Esophagus mucosa (tissue), 1 donor: Measurements from ENCODE around the gene PTPN14. TPM values are rescaled to one million over a fixed set of nuclear protein-coding genes. Genes with fewer than 3 reads are reported as not detected.

Source experiments
- ATAC-seq: fragments of 200-7000 bp; cut with Tn5 transposase; one replicate; pipeline ENCODE4 v1.9.1; 2020
- total RNA-seq: library from RNA; stranded (reverse); gene quantifications from one replicate; pipeline ENCODE4 v1.2.4, GENCODE V29; 2023
- donor health status: DM: yes; HTN: yes; CAD: no.

The PTPN14 gene
- total RNA-seq, 1 donor from 2014 or later: 25.3 TPM

DNA sequence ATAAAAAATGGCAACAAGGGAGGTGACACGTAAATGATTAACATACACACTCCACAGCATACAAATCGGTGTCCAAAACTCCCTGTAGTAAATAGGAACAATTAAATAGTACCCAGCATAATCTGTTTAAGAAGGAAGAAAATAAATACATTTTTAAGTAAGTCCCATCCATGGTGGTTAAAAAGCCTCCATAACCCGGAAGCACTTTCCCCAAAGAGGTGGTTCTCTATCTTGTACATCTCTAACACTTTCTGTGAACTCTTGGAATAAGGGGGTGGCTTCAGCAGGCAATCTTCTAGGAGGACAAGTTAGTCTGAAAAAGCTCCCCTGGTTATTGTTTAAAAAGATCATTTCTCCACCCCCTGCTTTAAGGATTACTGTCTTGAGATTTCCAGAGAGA is 76.9 kb downstream of the PTPN14 start:
- ATAC-seq: no peak

DNA sequence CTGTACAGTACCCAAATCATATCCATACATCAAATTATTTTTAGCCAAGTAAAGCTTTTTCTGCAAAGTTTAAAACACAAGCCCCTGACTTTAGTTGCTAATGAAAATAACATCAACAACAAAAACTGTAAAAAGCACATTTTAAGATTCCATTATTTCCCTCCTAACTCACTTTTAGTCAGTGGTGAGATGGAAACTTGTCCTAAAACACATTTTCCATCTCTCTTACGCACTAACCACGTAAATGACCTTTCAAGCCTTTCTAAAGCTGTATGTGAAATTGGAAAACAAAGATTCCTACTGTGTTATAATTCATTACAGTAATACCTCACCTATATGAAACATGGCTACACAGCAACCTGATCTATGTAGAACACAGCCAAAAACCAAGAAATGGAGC is 77.5 kb downstream of the PTPN14 start:
- no peak for ATAC-seq

DNA sequence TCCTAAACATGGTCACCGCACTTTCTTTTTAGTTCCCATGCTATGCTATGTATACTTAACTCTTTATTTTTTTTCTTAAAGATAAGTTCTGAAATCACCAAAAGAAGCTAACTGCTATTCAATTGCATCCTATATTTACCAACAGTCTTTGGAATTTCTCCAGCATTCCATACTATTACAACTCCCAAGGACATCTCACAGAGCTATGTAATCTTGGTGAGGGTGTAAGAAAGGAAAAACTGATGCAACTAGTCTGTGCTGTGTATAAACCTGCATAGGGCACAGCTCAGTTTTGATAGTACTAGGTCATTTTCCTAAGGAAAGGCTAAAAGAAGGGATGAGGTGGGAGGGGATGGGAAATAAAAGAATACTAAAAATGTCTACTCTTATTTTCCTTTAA is 78.0 kb downstream of the PTPN14 start:
- no peak for ATAC-seq

DNA sequence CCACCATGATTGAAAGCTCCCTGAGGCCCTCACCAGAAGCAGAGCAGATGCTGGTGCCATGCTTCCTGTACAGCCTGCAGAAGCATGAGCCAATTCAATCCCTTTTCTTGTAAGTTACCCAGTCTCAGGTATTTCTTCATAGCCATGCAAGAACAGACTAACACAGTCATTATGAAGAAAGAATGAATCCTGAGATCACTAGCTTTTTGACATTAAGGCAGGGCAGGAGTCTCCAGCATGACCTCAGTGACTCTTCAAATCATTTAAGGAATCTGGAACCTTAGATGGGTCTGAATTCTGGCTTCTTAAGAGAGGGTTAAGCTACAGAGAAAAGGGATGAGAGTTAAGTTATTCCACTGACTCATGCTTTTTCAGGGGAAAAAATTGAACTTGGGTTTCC is 79.0 kb downstream of the PTPN14 start:
- peak; percentile 35 for ATAC-seq

DNA sequence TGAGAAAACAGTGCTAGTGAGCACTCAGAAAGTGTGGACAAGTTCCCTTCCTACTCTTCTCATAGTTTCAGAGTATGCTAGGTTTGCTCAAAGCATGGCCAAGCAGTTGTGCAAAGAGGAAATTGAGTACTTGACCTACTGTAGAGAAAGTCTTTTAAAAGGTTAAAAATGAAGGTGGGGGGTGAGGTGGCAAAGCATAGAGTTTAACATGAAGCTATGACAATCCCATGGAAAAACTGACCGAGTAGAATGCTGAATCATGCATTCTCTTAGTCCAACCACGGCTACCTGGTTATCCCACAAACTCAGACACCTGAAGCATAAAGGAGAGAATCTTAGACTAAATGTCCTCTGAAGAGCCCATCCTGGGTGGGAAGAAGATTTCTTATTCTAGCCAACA is 79.9 kb downstream of the PTPN14 start:
- ATAC-seq: no peak

DNA sequence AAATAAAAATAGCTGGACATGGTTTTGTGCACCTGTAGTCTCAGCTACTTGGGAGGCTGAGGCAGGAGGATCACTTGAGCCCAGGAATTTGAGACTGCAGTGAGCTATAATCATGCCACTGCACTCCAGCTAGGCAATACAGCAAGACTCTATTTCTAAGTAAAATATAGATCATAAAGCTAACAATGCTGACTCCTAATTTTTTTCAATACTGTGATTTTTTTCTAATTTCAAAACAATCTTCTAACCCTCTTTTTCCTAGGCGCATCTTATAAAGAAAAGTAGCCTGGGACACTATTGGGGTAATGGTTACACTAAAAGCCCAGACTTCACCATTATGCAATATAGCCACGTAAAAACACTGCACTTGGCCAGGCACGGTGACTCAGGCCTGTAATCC is 81.3 kb downstream of the PTPN14 start:
- no peak for ATAC-seq

DNA sequence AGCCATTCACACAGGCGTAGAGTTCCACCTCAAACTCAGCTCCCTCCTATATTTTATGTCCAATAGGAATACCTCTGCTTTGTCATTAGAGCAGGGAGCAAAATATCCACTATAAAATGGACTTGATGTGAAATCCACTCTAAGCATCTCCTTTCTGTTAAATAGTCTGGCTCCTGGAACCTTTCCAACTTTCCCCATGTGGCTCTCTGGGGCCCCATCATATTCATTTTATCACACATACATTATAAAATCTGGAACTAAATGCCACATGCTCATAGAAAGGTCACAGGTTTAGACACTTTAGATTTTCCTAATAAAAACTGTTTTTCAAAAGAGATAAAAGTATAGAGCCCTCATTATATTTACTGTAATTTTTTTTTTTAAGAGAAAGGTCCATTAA is 82.1 kb downstream of the PTPN14 start:
- no peak for ATAC-seq

DNA sequence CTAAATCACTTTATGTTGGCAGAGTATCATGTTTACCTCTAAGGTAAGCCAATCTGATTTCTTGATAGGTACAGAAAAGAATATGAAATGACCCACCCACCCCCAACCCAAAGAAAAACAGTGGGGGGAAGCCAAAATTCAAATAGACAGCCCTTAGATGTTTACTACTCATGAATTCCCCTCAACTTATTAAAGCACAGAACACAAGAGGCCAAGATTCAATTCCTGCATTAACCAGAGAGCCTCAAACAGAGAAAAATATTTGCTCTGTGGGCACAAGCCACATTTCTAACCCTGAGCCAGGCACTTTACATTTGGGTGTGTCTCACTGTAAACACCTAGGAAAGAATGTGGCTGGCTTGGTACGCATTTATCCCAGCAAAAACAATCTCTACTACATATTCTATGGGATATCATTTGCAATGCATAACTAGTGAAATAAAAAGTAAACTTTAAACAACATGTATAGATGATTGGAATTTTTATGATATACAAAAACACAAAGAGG is 84.3 kb downstream of the PTPN14 start:
- peak; percentile 60 for ATAC-seq

DNA sequence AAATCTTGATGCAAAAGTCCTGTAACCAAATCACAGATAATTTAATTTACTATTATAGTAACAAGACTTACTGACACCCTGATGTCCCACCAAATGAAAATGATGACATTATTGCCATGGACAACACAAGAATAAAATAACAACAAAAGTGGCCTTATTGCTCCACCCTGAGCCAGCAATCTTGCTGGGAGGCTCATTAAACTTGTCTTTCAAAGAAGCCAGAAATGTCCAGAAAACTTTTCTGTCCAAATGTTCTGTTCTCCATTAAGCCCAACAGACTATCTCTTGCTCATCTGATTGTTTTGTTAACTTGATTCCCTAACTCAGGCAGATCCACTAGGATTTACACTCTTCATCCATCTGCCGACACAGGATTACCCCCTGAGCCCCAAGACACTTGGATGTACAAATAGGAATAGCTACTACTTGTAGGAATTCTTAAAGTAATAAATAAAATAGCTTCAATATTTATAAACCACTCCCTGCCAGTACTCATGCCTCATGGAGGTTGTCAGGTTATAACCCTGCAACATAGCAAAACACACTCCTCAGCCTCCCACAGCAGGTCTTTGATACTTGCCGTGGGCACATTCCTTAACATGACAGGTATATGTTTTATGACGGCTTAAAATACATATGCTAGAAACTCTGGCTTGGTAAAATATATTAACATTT is 84.9 kb downstream of the PTPN14 start:
- peak; percentile 93 for ATAC-seq

DNA sequence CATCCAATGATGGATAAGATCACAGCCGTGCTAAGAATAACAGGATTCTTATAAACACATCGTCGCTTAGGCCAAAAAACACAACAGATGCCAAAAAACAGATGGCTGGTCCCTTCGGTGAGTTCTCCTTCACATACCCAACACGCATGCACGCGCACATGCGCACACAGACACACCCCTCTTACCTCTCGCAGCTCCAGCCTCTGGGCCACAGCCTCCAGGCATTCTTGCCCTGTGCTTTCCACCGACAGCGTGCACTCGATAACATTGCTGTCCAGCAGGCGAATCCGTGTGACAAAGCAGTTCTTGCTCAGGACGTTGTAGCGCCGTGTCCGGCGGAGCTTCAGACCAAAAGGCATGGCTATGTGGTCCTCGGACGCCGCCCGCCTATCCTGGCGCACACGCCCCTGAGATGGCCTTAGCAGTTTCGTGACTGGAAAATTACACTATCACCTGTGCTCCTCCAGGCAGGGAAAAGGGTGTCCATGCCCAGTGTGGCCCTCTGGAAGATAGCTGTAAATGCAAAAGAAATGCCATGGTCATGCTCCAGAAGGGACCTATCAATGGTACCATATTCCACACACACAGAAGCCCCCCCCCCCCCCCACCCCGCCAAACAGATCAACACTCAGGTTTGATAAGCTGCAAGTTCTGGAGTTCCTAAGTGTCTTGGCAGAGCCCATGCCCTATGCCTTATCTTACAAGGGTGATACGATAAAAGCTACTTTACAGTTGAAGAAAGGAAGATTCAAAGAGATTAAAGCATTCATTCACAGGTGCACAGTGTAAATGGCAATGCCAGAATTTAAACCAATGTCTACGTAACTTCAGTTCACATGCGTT is 86.7 kb downstream of the PTPN14 start:
- ATAC-seq: no peak

DNA sequence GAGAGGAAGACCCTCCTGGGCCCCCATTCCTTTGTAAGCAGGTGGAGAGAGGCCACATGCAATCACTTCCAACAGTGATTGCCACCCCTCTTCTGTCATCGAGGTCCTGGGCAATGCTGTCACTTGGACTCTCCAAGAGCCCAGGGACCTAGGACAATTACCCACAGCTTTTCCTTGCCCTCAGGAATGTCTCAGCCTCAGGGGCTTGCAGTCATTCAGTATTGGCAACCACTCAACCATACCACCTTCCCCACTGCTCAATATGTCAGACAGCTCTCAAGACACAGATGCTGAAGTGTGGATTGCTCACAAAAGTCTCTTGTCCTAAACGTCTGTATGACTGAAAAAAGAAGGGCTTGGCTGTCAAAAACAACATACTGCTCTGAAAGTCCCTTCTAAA is 87.8 kb downstream of the PTPN14 start:
- no peak for ATAC-seq

DNA sequence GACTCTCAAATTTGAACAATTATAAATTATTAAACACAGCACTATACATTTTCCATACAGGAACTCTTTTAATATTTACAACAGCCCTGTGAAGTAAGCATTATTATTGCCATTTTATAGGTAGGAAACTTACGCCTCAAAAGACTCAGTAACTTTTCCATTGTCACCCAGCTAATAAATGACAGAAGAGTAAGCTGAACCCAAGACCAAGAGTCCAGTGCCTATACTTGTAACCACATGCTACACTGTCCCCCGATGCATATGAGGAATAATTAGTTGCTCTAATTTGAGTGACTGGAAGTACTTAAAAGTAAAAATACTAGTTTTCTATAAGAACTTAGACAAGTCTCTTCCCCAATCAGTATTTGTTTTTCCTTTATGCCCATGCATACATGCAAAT is 88.5 kb downstream of the PTPN14 start:
- no peak for ATAC-seq

DNA sequence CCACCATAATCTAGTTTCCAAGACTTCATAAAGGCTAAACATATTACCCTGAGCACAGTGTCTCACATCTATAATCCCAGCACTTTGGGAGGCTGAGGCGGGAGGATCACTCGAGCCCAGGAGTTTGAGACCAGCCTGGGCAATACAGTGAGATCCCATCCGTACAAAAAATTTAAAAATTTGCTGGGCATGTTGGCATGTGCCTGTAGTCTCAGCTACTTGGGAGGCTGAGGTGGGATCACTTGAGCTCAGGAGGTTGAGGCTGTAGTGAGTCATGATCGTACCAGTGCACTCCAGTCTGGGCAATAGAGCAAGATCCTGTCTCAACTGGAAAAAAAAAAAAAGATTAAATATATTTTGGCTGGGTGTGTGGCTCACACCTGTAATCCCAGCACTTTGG is 90.1 kb downstream of the PTPN14 start:
- ATAC-seq: no peak

DNA sequence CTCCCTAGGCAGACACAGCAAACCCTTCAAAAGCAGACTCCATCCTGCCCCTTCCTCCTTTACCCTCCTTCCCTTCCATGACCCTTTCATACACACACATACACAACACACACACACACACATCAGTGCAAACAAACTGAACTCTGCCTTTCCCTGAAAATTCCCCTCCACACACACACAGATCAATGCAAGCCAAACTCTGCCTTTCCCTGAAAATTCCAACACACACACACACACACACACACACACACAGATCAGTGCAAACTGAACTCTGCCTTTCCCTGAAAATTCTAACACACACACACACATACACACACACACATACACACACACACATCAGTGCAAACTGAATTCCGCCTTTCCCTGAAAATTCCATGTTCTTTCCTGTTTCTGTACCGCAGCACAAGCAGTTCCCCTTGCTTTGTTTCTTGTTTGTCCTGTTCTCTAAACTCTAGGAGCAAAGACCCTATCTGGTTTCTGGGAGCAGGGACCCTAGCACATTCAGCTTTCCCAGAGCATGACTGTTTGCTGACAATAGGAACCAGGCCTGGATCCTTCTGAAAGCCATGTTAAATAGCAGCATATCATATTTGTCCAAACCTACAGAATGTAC is 91.0 kb downstream of the PTPN14 start:
- ATAC-seq: no peak

DNA sequence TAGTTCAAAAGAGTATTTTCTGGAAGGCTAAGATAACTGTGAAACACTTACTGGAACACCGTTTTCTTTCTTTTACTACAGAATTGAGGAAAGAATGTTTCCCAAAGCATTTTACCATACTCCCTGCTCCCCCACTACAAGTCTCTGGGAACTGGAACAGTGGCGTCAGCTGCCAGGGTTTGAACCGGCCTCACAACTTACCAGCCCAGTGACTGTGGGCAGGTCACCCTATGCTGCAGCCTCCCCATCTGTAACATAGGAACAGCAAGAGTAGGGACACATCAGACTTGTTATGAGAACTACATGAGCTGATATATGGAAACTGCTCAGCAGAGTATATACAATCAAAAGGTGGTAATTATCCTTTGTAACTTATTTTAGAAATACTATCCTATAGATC is 91.5 kb downstream of the PTPN14 start:
- no peak for ATAC-seq

DNA sequence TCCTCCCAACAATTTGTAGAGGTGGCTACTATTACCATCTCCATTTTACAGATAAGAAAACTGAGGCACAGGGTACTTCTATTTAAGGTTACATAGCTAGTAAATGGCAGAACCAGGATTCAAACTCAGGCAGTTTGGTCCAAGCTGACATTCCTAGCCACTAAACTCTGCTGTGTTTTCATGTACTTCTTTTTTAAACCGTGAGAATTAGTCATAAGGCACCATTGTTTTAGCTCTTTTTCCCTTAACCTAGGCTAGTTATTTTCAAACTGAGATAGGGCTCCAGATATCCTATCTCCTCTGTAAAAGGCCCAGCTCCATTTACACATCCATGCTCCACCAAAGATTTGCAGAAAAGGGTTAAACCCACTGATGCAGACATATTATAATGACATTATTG is 92.9 kb downstream of the PTPN14 start:
- no peak for ATAC-seq

DNA sequence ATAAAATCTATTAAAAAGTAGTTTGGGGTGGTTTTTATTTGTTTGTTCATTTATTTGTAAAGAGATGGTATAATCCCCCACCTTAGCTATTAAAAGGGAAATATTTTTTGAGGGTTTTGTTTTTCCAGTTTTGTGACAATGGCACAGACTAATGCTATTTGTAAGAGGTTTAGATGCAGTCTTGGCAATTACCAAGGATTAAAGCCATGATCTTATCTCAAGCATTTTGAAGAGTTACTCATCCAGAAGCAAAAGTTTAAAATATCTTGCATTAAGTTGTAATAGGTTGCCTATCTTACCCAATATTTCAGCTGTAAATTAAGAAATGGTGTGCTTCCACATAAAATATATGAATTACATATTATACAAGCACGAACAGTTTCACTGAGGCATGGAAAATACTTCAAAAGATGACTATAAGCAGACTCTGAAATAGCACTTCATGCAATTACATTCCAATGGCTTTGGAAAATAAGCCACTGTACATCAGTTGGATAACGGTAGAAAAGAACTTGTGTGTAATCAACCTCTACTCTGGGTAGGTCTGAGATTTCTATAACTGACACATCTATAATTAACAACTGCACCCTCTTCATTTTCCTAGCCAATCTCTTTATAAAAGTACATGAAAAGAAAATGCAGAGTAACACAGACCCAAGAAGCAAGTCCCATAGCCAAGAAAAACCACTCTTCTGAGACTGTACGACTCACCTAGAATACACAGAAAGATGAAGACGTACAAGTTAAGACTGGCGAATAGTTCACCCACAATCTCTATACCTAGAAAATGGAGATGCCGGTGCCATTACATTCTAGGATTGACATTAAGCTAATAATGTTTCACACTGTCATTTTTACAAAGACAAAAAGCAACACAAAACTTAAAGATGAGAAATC is 95.2 kb downstream of the PTPN14 start:
- no peak for ATAC-seq

DNA sequence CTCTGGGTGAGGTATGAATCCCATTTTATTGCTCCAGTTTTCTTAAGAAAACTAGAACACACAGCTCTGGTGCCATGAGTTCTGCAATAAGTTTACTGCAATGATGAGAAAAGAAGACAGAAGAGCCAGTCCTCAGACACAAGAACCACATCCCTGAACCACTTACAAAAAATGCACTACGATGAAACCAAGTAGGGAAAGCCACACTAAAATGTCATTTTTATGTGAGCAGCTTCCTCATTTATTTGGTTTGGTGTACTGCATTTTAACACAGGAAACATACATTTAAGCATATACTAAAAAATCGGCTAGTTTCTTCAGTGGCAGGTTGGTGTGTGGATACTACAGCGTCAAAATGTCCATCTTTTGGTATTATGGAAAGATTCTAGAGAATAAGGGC is 95.9 kb downstream of the PTPN14 start:
- ATAC-seq: no peak

DNA sequence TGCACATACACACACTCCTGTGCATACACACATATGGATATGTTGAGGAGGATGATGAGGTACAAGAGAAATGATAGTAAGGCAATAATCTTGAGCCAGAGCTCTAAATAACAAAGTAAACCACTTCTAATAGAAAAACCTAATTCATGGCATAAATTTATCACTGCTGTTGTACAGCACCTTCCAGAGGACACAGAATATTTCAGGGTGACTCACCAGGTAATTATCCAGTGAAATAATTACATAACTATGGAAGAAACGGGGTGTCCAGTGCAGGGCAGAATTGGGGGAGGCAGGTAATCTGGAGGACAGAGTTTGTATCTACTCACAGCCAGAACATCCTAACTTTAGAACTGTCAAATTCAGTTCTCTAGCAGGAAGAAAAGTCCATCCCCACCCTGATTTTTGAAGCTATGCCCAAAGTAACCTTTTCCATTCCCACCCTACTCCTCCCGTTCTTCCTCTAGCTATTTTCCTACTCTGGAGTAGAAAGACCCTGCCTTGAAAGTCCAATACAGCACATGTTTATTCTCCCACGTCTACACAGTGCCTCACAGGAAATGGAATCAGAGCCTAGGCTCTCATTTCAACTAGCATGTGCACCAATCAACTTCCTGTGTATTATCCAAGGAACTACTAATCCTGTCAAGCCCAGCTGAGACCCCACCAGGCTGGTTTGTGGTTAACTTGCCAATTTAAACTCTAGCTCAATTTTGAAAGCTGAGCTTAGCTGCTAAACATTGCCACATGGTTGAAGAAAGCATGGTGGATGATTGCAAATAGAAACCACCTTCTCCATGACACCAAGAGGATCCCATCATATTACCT is 96.6 kb downstream of the PTPN14 start:
- peak; percentile 38 for ATAC-seq

DNA sequence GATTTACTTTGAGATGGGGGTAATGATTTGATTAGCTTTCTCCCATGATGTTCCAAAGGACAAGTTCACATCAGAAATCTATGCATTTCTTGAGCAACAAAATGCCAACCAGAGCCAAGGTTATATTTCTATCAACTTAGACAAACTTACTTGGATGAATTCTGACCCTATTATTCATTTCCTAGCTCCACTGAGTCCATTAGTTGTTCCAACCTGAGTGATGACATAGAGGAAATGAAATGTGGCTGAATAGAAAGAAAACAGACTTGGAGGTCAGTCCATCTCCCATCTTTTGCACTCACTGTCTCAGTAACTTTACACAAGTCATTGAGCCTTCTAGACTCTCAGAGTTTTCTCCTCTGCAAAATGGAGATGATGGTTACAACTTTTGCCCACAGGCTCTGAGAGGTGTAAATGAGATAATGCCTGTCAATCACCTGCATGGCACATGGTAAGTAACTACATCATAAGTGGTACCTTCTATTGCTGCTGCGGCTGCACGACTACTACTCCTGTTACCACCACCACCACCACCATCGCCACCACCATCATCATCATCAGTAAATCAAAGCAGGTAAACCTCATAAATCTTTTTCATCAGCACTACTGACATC is 98.2 kb downstream of the PTPN14 start:
- ATAC-seq: no peak

DNA sequence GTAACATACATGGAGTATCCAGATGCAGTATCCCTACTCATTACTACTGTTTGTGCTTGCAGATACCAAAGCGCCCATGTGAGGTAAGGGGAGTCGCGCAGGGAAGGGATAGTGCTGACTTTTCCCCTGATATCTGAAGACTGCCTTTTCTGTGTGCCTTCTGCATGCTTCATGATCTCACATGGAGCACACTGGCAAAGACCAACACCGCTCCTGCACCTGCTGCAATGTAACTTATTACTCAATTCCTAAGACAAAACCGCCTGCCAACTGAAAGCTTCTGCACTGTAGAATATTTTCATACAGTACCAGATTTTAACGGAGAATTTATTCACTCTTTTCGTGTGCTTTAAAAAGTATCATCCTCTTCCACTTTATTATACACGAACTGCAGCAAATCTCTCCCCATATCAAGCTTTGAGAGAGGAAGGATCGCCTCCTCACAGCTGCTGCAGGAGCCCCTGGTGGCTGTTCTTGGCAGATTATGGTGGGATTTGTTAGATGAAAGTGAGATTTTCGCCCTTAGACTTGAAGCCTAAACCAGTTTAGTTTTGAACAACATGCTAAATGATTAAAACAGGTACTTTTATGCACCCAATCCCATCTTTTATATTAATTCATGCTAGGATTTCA is 99.1 kb downstream of the PTPN14 start:
- ATAC-seq: no peak
